SK-N-SH treated with all-trans-retinoic acid at 6 μM for 48 hours (cell line): ENCODE results near the gene UAP1L1.

ENCODE experiments used
- ATAC-seq: fragments of 200-7000 bp; cut with Tn5 transposase; 3 replicates; pipeline ENCODE4 v1.9.1; 2020; ENCODE audit warnings: mild to moderate bottlenecking, moderate library complexity
- ARNTL ChIP-seq: fragments of 450-650 bp; formaldehyde crosslinking; IDR thresholded peaks from 2 replicates; pipeline ENCODE4 v1.5.0; 2020; ENCODE audit warnings: low read depth, mild to moderate bottlenecking, moderate library complexity, borderline replicate concordance
- BACH2 ChIP-seq: fragments of 250-450 bp; sonication (Bioruptor Pico); IDR thresholded peaks from 2 replicates; pipeline ENCODE4 v1.9.0; 2021; ENCODE audit warnings: mild to moderate bottlenecking, borderline replicate concordance
- CSDC2 ChIP-seq: fragments of 250-450 bp; sonication (Bioruptor Pico); IDR thresholded peaks from 2 replicates; pipeline ENCODE4 v1.5.0; 2020; ENCODE audit warnings: mild to moderate bottlenecking, moderate library complexity
- ESRRG ChIP-seq: fragments of 250-450 bp; sonication (Bioruptor Pico); IDR thresholded peaks from 2 replicates; pipeline ENCODE4 v1.6.1; 2021; ENCODE audit warnings: mild to moderate bottlenecking
- GLIS3 ChIP-seq: fragments of 250-450 bp; sonication (Bioruptor Pico); IDR thresholded peaks from 2 replicates; pipeline ENCODE4 v1.5.0; 2020; ENCODE audit warnings: mild to moderate bottlenecking, moderate library complexity
- ISL1 ChIP-seq: fragments of 250-450 bp; sonication (Bioruptor Pico); IDR thresholded peaks from 2 replicates; pipeline ENCODE4 v2.1.2; 2022; ENCODE audit warnings: mild to moderate bottlenecking, moderate library complexity
- OSR1 ChIP-seq: fragments of 250-450 bp; sonication (Bioruptor Pico); IDR thresholded peaks from 2 replicates; pipeline ENCODE4 v1.8.0; 2022; ENCODE audit warnings: moderate library complexity, mild to moderate bottlenecking, inconsistent platforms
- PPARA ChIP-seq: fragments of 250-450 bp; sonication (Bioruptor Pico); IDR thresholded peaks from 2 replicates; pipeline ENCODE4 v1.5.0; 2020; ENCODE audit warnings: mild to moderate bottlenecking, borderline replicate concordance
- RARB ChIP-seq: fragments of 250-450 bp; sonication (Bioruptor Pico); IDR thresholded peaks from 2 replicates; pipeline ENCODE4 v1.8.0; 2021; ENCODE audit warnings: mild to moderate bottlenecking, moderate library complexity
- SNAI2 ChIP-seq: fragments of 250-450 bp; sonication (Bioruptor Pico); IDR thresholded peaks from 2 replicates; pipeline ENCODE4 v1.5.0; 2020; ENCODE audit warnings: mild to moderate bottlenecking, moderate library complexity
- TCF4 ChIP-seq: fragments of 250-450 bp; sonication (Bioruptor Pico); IDR thresholded peaks from 2 replicates; pipeline ENCODE4 v1.8.0; 2021; ENCODE audit warnings: mild to moderate bottlenecking, moderate library complexity, borderline replicate concordance
- TOX ChIP-seq: fragments of 250-450 bp; sonication (Bioruptor Pico); IDR thresholded peaks from 2 replicates; pipeline ENCODE4 v1.8.0; 2021; ENCODE audit warnings: mild to moderate bottlenecking, moderate library complexity, borderline replicate concordance
- ZC3H10 ChIP-seq: fragments of 250-450 bp; sonication (Bioruptor Pico); IDR thresholded peaks from 2 replicates; pipeline ENCODE4 v1.5.1; 2021; ENCODE audit warnings: mild to moderate bottlenecking, moderate library complexity
- ZFP3 ChIP-seq: fragments of 250-450 bp; sonication (Bioruptor Pico); IDR thresholded peaks from 2 replicates; pipeline ENCODE4 v1.5.0; 2020; ENCODE audit warnings: mild to moderate bottlenecking, moderate library complexity
- ZNF565 ChIP-seq: fragments of 450-650 bp; formaldehyde crosslinking; conservative IDR thresholded peaks from 2 replicates; pipeline ENCODE4 v1.5.0; 2020; ENCODE audit warnings: low read depth, mild to moderate bottlenecking, moderate library complexity
- ZNF70 ChIP-seq: fragments of 450-650 bp; formaldehyde crosslinking; IDR thresholded peaks from 2 replicates; pipeline ENCODE4 v1.5.0; 2020; ENCODE audit warnings: mild to moderate bottlenecking, moderate library complexity
- ZNF8 ChIP-seq: fragments of 450-650 bp; formaldehyde crosslinking; IDR thresholded peaks from 2 replicates; pipeline ENCODE4 v1.5.0; 2020; ENCODE audit warnings: mild to moderate bottlenecking, moderate library complexity
- TF ChIP-seq, protein P1 (sequence below): fragments of 250-450 bp; sonication (Bioruptor Pico); IDR thresholded peaks from 2 replicates; pipeline ENCODE4 v1.8.0; 2020; ENCODE audit warnings: mild to moderate bottlenecking, moderate library complexity, borderline replicate concordance
- TF ChIP-seq, protein P2 (sequence below): fragments of 250-450 bp; sonication (Bioruptor Pico); IDR thresholded peaks from 2 replicates; pipeline ENCODE4 v1.5.1; 2020; ENCODE audit warnings: low read depth, mild to moderate bottlenecking, moderate library complexity
- TF ChIP-seq, protein P3 (sequence below): fragments of 250-450 bp; sonication (Bioruptor Pico); IDR thresholded peaks from 2 replicates; pipeline ENCODE4 v1.5.1; 2021; ENCODE audit warnings: mild to moderate bottlenecking, moderate library complexity

Gene UAP1L1

DNA sequence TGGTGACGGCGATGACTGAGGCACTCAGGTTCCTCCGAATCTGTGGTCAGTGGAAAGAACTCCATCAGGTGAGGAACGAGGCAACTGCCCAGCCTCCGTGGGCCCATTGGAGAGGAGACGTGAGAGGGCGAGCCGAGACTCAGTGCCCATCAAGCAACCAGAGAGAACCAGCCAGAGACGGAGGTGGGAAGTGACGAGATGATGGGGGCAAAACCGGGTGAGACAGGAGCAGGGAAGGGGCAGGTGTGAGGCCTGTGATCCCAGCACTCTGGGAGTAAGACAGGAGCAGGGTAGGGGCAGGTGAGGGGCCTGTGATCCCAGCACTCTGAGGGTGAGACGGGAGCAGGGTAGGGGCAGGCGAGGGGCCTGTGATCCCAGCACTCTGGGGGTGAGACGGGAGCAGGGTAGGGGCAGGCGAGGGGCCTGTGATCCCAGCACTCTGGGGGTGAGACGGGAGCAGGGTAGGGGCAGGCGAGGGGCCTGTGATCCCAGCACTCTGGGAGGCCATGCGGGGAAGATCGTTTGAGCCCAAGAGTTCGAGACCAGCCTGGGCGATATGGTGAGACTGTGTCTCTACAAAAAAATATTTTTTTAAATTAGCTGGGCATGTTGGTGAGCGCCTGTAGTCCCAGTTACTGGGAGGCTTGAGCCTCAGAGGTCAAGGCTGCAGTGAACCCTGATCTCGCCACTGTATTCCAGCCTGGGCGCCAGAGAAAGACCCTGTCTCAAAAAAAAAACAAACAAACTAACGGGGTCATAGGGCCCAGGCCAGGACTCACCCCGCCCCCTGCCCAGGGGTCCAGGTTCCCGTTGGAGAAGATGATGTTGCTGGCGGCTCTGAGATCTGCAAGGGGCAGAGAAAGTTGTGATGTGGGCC, 33.8 kb downstream of the UAP1L1 start:
- TF ChIP-seq ESRRG = no peak
- no peak for TF ChIP-seq ZNF70
- TF ChIP-seq, protein P1, sequence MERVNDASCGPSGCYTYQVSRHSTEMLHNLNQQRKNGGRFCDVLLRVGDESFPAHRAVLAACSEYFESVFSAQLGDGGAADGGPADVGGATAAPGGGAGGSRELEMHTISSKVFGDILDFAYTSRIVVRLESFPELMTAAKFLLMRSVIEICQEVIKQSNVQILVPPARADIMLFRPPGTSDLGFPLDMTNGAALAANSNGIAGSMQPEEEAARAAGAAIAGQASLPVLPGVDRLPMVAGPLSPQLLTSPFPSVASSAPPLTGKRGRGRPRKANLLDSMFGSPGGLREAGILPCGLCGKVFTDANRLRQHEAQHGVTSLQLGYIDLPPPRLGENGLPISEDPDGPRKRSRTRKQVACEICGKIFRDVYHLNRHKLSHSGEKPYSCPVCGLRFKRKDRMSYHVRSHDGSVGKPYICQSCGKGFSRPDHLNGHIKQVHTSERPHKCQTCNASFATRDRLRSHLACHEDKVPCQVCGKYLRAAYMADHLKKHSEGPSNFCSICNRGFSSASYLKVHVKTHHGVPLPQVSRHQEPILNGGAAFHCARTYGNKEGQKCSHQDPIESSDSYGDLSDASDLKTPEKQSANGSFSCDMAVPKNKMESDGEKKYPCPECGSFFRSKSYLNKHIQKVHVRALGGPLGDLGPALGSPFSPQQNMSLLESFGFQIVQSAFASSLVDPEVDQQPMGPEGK (CRISPR knock-in tag) = no peak
- no peak for TF ChIP-seq TCF4 (CRISPR knock-in tag)
- TF ChIP-seq CSDC2 = no peak
- no peak for TF ChIP-seq ZC3H10 (CRISPR knock-in tag)
- TF ChIP-seq GLIS3 (CRISPR knock-in tag) = no peak
- no peak for TF ChIP-seq OSR1 (CRISPR knock-in tag)
- no peak for TF ChIP-seq ZNF565 (CRISPR knock-in tag)
- TF ChIP-seq SNAI2 (CRISPR knock-in tag) = no peak
- no peak for TF ChIP-seq ZFP3 (CRISPR knock-in tag)
- no peak for TF ChIP-seq ZNF8 (CRISPR knock-in tag)
- TF ChIP-seq, protein P2, sequence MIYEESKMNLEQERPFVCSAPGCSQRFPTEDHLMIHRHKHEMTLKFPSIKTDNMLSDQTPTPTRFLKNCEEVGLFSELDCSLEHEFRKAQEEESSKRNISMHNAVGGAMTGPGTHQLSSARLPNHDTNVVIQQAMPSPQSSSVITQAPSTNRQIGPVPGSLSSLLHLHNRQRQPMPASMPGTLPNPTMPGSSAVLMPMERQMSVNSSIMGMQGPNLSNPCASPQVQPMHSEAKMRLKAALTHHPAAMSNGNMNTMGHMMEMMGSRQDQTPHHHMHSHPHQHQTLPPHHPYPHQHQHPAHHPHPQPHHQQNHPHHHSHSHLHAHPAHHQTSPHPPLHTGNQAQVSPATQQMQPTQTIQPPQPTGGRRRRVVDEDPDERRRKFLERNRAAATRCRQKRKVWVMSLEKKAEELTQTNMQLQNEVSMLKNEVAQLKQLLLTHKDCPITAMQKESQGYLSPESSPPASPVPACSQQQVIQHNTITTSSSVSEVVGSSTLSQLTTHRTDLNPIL = no peak
- TF ChIP-seq BACH2 (CRISPR knock-in tag) = no peak
- no peak for TF ChIP-seq RARB (CRISPR knock-in tag)
- no peak for TF ChIP-seq ARNTL
- TF ChIP-seq, protein P3, sequence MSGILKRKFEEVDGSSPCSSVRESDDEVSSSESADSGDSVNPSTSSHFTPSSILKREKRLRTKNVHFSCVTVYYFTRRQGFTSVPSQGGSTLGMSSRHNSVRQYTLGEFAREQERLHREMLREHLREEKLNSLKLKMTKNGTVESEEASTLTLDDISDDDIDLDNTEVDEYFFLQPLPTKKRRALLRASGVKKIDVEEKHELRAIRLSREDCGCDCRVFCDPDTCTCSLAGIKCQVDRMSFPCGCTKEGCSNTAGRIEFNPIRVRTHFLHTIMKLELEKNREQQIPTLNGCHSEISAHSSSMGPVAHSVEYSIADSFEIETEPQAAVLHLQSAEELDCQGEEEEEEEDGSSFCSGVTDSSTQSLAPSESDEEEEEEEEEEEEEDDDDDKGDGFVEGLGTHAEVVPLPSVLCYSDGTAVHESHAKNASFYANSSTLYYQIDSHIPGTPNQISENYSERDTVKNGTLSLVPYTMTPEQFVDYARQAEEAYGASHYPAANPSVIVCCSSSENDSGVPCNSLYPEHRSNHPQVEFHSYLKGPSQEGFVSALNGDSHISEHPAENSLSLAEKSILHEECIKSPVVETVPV = no peak
- no peak for TF ChIP-seq PPARA (CRISPR knock-in tag)
- TF ChIP-seq, all 23 proteins: peak for 0
- no peak for ATAC-seq

DNA sequence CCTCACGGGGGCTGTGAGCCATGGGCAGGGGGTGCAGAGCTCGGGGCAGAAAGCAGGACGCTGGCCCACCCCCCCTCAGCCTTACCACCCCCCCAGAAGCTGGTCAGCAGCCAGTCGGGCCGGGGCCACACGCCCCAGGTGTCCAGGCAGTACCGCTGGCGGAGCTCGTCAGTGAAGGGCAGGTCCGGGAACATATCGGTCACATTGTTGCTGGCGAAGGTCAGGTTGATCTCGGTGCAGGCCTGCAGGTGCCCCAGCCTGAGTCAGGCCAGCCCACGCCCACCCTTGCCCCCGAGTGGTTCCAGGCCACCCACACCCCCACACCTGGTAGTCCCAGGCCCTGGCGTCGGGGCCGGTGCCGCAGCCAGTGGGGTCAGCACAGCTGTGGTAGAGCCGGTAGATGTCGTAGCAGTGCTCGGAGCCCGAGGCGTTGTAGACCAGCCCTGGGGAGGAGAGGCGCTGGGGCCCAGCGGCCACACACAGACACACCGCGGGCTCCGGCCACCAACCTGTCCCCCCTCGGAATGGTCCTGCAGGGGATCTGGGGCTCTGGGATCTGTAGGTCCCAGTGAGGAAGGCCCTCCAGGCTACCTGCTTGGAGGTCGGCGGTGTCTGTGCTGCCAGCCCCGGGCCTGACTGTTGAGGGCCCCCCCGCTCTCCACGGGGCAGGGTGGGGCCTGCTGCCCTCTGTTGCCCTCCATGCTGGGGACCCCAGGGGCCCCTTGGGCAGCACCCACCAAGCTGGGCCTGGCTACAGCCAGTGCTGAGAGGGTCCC, 34.7 kb downstream of the UAP1L1 start:
- TF ChIP-seq SNAI2 (CRISPR knock-in tag) (no peak), ARNTL (no peak), GLIS3 (CRISPR knock-in tag) (no peak), TCF4 (CRISPR knock-in tag) (no peak), RARB (CRISPR knock-in tag) (no peak)
- TF ChIP-seq, protein P2 = no peak
- TF ChIP-seq, all 23 proteins: peak for 0
- no peak for ATAC-seq

DNA sequence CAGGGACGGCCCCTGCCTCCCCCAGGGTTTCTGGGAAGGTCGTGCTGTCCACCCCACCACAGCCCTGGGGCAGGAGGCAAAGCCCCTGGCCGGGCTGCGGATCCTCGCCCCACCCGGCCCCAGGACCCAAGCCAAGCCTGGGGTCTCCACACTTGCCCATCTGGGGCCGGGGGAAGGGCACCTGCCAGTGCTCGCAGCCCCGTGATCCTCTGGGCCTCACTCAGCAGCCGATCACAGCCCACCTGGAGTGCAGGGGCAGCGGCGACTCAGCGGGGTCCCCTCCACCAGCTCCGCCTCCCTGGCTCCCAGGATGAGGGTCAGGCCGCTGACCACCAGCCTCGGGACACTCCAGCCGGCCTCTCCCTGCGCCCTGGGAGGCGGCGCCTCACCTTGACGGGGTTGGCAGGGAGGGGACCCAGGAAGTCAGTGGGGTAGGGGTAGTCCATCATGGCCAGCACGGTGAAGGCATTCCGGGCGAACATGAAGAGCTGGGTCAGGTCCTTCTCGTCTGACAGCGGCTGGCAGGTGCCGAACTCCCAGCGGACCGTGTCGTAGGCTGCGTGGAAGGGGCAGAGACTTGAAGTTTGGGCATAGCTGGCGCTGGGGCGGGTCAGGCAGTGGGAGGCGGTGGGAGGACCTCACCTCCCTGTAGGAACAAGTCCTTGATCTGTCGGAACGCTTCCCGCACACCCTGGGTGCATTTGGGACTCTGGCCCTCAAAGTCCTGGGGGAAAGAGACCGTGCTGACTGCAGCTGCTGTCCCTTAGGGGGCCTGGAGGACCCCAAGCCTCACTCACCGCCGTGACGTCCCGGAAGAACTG, 35.5 kb downstream of the UAP1L1 start:
- no peak for ATAC-seq
- TF ChIP-seq PPARA (CRISPR knock-in tag) = no peak
- TF ChIP-seq ZFP3 (CRISPR knock-in tag) = no peak
- no peak for TF ChIP-seq TCF4 (CRISPR knock-in tag)
- TF ChIP-seq ZNF8 (CRISPR knock-in tag) = no peak
- no peak for TF ChIP-seq BACH2 (CRISPR knock-in tag)
- no peak for TF ChIP-seq CSDC2
- TF ChIP-seq TOX (CRISPR knock-in tag) = no peak
- TF ChIP-seq, protein P3 = no peak
- TF ChIP-seq ZNF70 = no peak
- no peak for TF ChIP-seq ISL1 (CRISPR knock-in tag)
- TF ChIP-seq, protein P1 (CRISPR knock-in tag) = no peak
- no peak for TF ChIP-seq GLIS3 (CRISPR knock-in tag)
- TF ChIP-seq, protein P2 = no peak
